Measurements from ENCODE around the gene CAPN5. TPM values are rescaled to one million over a fixed set of nuclear protein-coding genes. Genes with fewer than 3 reads are reported as not detected.

CAPN5 gene
- total and polyA plus RNA-seq, 2 of the 8 experiments (the other 6 are each of a cell fraction or from before 2014, with no cell fraction given): 21.5 to 22.4 TPM

DNA sequence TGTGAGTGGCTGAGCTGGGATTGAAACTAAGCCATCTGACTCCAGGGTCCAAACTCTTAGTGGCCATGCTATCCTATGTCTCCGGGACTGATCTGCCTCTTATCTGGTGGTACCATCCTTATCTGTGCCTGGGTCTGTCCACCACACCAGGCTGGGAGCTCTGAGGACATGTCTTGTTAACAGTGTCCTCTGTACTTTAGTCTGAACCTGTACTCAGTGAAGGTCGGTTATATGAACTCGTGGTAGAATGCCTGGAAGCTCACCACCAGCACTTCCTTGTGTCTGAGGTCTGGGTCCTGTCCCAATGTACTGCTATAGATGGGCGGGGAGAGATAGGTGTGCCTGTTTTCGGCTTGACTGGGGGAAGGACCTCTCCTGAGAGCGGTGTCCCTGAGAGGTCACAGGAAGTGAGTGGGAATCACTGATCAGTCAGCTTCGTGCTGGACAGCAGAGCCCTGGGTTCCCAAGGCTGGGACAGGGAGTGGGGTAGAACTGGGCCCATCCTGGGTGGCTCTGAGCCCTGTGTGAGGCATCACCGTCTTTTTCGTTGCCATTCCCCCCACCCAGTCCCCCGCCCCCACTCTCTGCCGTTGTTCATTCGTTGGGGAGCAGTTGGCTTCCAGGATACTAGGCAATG is 70.1 kb downstream of the CAPN5 start:
- no peak overlapping the region for H3K9ac ChIP-seq (replicated peaks in 1 of 4; ENCODE audit: extremely low read depth in 1 of 4, low read depth in 3 of 4, low read length in 3 of 4)
- POLR2A ChIA-PET (ENCODE audit: partially characterized antibody): interaction anchor here (0.6 to 1.2 kb wide), 2 partner anchors 10 to 310 kb away, joined by 3 read pairs; no protein-coding TSS in a partner anchor
- H3K4me3 ChIP-seq (ENCODE audit: extremely low read depth in 1 of 4, insufficient read depth in 2 of 4, low read depth in 3 of 4, low read length in 4 of 4): no peak overlapping the region
- no peak for TF ChIP-seq KDM4A (IDR thresholded peaks at IDR 0.05; ENCODE audit: low read depth, low read length, severe bottlenecking)
- TF ChIP-seq TEAD4 (IDR thresholded peaks at IDR 0.05; ENCODE audit: low read depth, low read length): no peak
- TF ChIP-seq, protein P1, sequence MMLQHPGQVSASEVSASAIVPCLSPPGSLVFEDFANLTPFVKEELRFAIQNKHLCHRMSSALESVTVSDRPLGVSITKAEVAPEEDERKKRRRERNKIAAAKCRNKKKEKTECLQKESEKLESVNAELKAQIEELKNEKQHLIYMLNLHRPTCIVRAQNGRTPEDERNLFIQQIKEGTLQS (IDR thresholded peaks at IDR 0.05; ENCODE audit: insufficient read depth, low read depth, low read length): no peak
- TF ChIP-seq, protein P2, sequence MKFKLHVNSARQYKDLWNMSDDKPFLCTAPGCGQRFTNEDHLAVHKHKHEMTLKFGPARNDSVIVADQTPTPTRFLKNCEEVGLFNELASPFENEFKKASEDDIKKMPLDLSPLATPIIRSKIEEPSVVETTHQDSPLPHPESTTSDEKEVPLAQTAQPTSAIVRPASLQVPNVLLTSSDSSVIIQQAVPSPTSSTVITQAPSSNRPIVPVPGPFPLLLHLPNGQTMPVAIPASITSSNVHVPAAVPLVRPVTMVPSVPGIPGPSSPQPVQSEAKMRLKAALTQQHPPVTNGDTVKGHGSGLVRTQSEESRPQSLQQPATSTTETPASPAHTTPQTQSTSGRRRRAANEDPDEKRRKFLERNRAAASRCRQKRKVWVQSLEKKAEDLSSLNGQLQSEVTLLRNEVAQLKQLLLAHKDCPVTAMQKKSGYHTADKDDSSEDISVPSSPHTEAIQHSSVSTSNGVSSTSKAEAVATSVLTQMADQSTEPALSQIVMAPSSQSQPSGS (IDR thresholded peaks at IDR 0.05; ENCODE audit: low read length): no peak
- TF ChIP-seq GTF2F1 (IDR thresholded peaks at IDR 0.05; ENCODE audit: borderline replicate concordance, low read depth, low read length): no peak
- no peak for TF ChIP-seq EP300 (IDR thresholded peaks at IDR 0.05; ENCODE audit: borderline replicate concordance in 1 of 2, low read depth in 2 of 2, low read length in 2 of 2)
- no peak for TF ChIP-seq PHF8 (conservative IDR thresholded peaks at IDR 0.05; ENCODE audit: low read depth, low read length)
- no peak for TF ChIP-seq JUN (IDR thresholded peaks at IDR 0.05; ENCODE audit: low read depth, low read length)
- TF ChIP-seq HDAC2 (IDR thresholded peaks at IDR 0.05; ENCODE audit: borderline replicate concordance in 1 of 2, low read depth in 2 of 2, low read length in 2 of 2): no peak

More for the DNA sequence above, 70.1 kb downstream of the CAPN5 start:
- no peaks in the 10 kb centered on the region for H3K79me1 ChIP-seq (ENCODE audit: low read depth, low read length)
- H2AFZ ChIP-seq (ENCODE audit: low read length): no peak overlapping the region
- H3K4me2 ChIP-seq (ENCODE audit: insufficient read depth in 1 of 2, low read depth in 2 of 2, low read length in 2 of 2): no peak overlapping the region
- no peak overlapping the region for H3K27ac ChIP-seq (ENCODE audit: low read depth, low read length)
- no peak overlapping the region for H3K4ac ChIP-seq (replicated peaks; ENCODE audit: insufficient read length, low read depth, low read length)
- WGBS, 2 experiments (ENCODE audit: extremely low coverage in 1 of 2, insufficient coverage in 1 of 2, insufficient read length in 1 of 2, insufficient replicate concordance in 2 of 2, low coverage in 1 of 2, low lambda C conversion rate in 2 of 2, missing lambda C conversion rate in 1 of 2): 83% methylated on average over 10 of the region's 12 CpGs; no CpG with 5 or more reads in 1 of the 2 experiments
- no peaks in the 10 kb centered on the region for H4K20me1 ChIP-seq (replicated peaks in 1 of 2; ENCODE audit: control insufficient read depth in 1 of 2, insufficient read depth in 2 of 2, low read length in 2 of 2)
- H2AK5ac ChIP-seq (ENCODE audit: low read depth, low read length): 0 out of 2 replicates have a peak overlapping the region, but pooled peaks have one; percentile 53
- no peak overlapping the region for H2BK120ac ChIP-seq (replicated peaks; ENCODE audit: low read depth, low read length)
- H2BK20ac ChIP-seq (ENCODE audit: low read length): no peak overlapping the region
- no peaks in the 10 kb centered on the region for H3K79me2 ChIP-seq (ENCODE audit: control insufficient read depth in 1 of 2, insufficient read depth in 2 of 2, low read length in 2 of 2)
- H3K23me2 ChIP-seq (ENCODE audit: low read depth, low read length): no peaks in the 10 kb centered on the region; the same call in 1 of the 2 replicates
- no peaks in the 10 kb centered on the region; a peak in 1 of 7 replicates for H3K27me3 ChIP-seq (replicated peaks in 1 of 4; ENCODE audit: control insufficient read depth in 3 of 4, extremely low read depth in 1 of 4, insufficient read depth in 3 of 4, low read length in 3 of 4)
- no peak overlapping the region for H2BK5ac ChIP-seq (ENCODE audit: low read depth, low read length)
- H3K4me1 ChIP-seq (replicated peaks in 1 of 4; ENCODE audit: control insufficient read depth in 3 of 4, insufficient read depth in 4 of 4, low read length in 3 of 4): peaks cover 0 to 9% (median 2%) of the 10 kb centered on the region in 4 experiments; a peak in 4 of 7 replicates
- H4K5ac ChIP-seq (ENCODE audit: insufficient read length, low read depth, low read length): no peak overlapping the region
- H3K23ac ChIP-seq (ENCODE audit: insufficient read length): no peak overlapping the region
- H2BK15ac ChIP-seq (ENCODE audit: low read length): peak overlapping the region; percentile 62; the same call in 1 of the 2 replicates
- DNase-seq (ENCODE audit: low read depth in 1 of 2, low spot score in 2 of 2) (no peak), FAIRE-seq (no peak)
- no peak overlapping the region for H2BK12ac ChIP-seq (ENCODE audit: low read depth, low read length)
- H3K9me3 ChIP-seq (ENCODE audit: insufficient read depth in 2 of 2, low read depth in 1 of 2, low read length in 1 of 2): no peaks in the 10 kb centered on the region
- CTCF ChIA-PET (ENCODE audit: partially characterized antibody): interaction anchor here (0.6 to 12.4 kb wide), 10 partner anchors 10 to 334 kb away, joined by 3 to 248 read pairs (median 4); no protein-coding TSS in a partner anchor
- no peak overlapping the region; the same call in 1 of the 2 replicates for H4K8ac ChIP-seq (ENCODE audit: extremely low read depth, insufficient read depth, low read length)
- H3K36me3 ChIP-seq (ENCODE audit: control insufficient read depth in 2 of 4, insufficient read depth in 4 of 4, low read length in 3 of 4): no peaks in the 10 kb centered on the region
- H4K91ac ChIP-seq (replicated peaks; ENCODE audit: insufficient read length, low read length): no peak overlapping the region
- H3K56ac ChIP-seq (replicated peaks; ENCODE audit: insufficient read length, low read depth, low read length): no peak overlapping the region
- H3K14ac ChIP-seq (ENCODE audit: insufficient read length): no peak overlapping the region
- H3K18ac ChIP-seq (ENCODE audit: extremely low read depth, low read length): no peak overlapping the region; the same call in 1 of the 2 replicates
